ENCODE data around the gene IL1RN. TPM values are rescaled to one million over a fixed set of nuclear protein-coding genes. Genes with fewer than 3 reads are reported as not detected.

Gene IL1RN
- total and polyA plus RNA-seq, 2 of the 13 experiments (the other 11 are each of a cell fraction or from before 2014, with no cell fraction given): 21.2 to 101 TPM

GRCh38 chr2:113172721-113173541, 45.5 kb downstream of the IL1RN start (continued):
- TF ChIP-seq NONO (IDR thresholded peaks at IDR 0.05) (no peak), NONO (CRISPR knock-in tag; conservative IDR thresholded peaks at IDR 0.05) (0 out of 2 replicates have a peak, but pooled peaks have one; percentile 17), AHDC1 (CRISPR knock-in tag; IDR thresholded peaks at IDR 0.05; ENCODE audit: borderline replicate concordance) (no peak), EEA1 (CRISPR knock-in tag; IDR thresholded peaks at IDR 0.05; ENCODE audit: borderline replicate concordance) (0 out of 2 replicates have a peak, but pooled peaks have one; percentile 56), POGZ (CRISPR knock-in tag; IDR thresholded peaks at IDR 0.05) (no peak), HNF4A (CRISPR knock-in tag; IDR thresholded peaks at IDR 0.05) (peak; percentile 47; the same call in 1 of the 2 replicates), SRSF9 (IDR thresholded peaks at IDR 0.05; ENCODE audit: borderline replicate concordance, insufficient read depth, low read depth, low read length, poor library complexity, severe bottlenecking) (no peak), HNRNPL (IDR thresholded peaks at IDR 0.05; ENCODE audit: low read depth, low read length) (no peak), SAP130 (CRISPR knock-in tag; IDR thresholded peaks at IDR 0.05; ENCODE audit: low read depth) (no peak), ZBTB25 (CRISPR knock-in tag; IDR thresholded peaks at IDR 0.05) (no peak), CC2D1A (CRISPR knock-in tag; IDR thresholded peaks at IDR 0.05) (no peak), ZNF451 (CRISPR knock-in tag; IDR thresholded peaks at IDR 0.05) (no peak), SOX13 (IDR thresholded peaks at IDR 0.05) (no peak), SOX13 (CRISPR knock-in tag; conservative IDR thresholded peaks at IDR 0.05 in 1 of 2, IDR thresholded peaks at IDR 0.05 in 1 of 2) (no peak), MIER2 (CRISPR knock-in tag; IDR thresholded peaks at IDR 0.05) (no peak), ZMYM3 (CRISPR knock-in tag; IDR thresholded peaks at IDR 0.05) (peak; percentile 5; the same call in 1 of the 2 replicates)
